ENCODE data around the gene SLC44A3.
"Not testable (repeated sequence)": the region's sequence is repeated elsewhere in the genome, so short reads cannot be mapped to it uniquely, and the experiment has no call there.

SLC44A3 gene

GRCh38 chr1:94935476-94935875 is 115.3 kb downstream of the SLC44A3 start:
- DNase-seq (ENCODE audit: low read depth), result no peak

GRCh38 chr1:94936861-94937620 is 116.9 kb downstream of the SLC44A3 start:
- DNase-seq (ENCODE audit: low read depth), result peak; percentile 84

- no peak for DNase-seq (ENCODE audit: low read depth)
Observed at GRCh38 chr1:94937820-94938219, 117.7 kb downstream of the SLC44A3 start.

GRCh38 chr1:94940738-94941137 is 120.6 kb downstream of the SLC44A3 start:
- DNase-seq (ENCODE audit: low read depth), result no peak

GRCh38 chr1:94941480-94941879 is 121.3 kb downstream of the SLC44A3 start:
- DNase-seq (ENCODE audit: low read depth), result not testable (repeated sequence)

- no peak for DNase-seq (ENCODE audit: low read depth)
Observed at GRCh38 chr1:94942171-94943128, 122.3 kb downstream of the SLC44A3 start.

Measured in amniotic epithelial cell (primary cell).